Measurements from ENCODE around the gene UFM1.

DNA sequence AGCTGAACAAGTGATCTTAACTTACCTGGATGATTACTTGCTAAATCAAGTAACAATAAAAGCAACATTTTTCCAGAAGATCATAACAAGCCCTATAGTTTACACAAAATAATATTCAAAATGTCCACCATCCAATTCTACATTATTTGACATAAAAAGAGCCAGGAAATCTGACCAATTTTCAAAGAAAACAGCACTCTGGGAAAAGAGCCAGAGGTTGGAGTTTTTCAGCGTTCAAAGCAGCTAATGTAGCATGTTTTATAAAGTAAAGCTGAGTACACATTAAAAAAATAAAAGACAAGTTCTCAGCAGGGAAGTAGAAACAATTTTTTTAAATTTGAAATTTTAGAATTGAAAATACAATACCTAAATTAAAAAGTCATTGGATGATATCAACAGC is 62.6 kb downstream of the UFM1 start:
- TF ChIP-seq, protein P1, sequence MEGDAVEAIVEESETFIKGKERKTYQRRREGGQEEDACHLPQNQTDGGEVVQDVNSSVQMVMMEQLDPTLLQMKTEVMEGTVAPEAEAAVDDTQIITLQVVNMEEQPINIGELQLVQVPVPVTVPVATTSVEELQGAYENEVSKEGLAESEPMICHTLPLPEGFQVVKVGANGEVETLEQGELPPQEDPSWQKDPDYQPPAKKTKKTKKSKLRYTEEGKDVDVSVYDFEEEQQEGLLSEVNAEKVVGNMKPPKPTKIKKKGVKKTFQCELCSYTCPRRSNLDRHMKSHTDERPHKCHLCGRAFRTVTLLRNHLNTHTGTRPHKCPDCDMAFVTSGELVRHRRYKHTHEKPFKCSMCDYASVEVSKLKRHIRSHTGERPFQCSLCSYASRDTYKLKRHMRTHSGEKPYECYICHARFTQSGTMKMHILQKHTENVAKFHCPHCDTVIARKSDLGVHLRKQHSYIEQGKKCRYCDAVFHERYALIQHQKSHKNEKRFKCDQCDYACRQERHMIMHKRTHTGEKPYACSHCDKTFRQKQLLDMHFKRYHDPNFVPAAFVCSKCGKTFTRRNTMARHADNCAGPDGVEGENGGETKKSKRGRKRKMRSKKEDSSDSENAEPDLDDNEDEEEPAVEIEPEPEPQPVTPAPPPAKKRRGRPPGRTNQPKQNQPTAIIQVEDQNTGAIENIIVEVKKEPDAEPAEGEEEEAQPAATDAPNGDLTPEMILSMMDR (conservative IDR thresholded peaks at IDR 0.05 in 1 of 2, IDR thresholded peaks at IDR 0.05 in 1 of 2; ENCODE audit: extremely low read depth in 1 of 2, insufficient read depth in 1 of 2, low read depth in 1 of 2, low read length in 2 of 2) = no peak
- no peak for TF ChIP-seq EZH2 (IDR thresholded peaks at IDR 0.05; ENCODE audit: borderline replicate concordance, low read length)
